NB4 (cell line): Measurements from ENCODE around the gene ATP11A.

Experiments
- TF ChIP-seq, protein P1 (sequence below): IDR thresholded peaks from one replicate; pipeline ENCODE4 v1.5.1; 2012; ENCODE audit warnings: low read depth, low read length
- TF ChIP-seq, protein P2 (sequence below): IDR thresholded peaks from 2 replicates; pipeline ENCODE4 v1.6.1; 2011; ENCODE audit warnings: low read depth, low read length

DNA sequence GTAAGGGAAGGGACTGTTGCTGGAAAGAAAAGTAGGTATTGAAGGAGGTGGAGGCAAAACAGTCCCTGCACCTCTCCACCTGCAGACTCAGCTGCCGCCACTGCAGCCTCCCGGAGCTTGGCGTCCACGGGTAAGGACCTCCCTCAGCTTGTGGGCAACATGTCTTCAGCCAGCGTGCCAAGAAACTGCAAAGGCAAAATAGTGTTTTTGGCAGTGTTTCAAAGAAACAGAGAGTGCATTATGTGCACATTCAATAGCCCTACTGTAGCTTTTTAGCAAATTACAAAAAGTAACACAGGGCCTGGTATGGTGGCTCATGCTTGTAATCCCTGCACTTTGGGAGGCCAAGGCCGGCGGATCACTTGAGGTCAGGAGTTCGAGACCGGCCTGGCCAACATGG, 57.4 kb downstream of the ATP11A start:
- TF ChIP-seq, protein P1, sequence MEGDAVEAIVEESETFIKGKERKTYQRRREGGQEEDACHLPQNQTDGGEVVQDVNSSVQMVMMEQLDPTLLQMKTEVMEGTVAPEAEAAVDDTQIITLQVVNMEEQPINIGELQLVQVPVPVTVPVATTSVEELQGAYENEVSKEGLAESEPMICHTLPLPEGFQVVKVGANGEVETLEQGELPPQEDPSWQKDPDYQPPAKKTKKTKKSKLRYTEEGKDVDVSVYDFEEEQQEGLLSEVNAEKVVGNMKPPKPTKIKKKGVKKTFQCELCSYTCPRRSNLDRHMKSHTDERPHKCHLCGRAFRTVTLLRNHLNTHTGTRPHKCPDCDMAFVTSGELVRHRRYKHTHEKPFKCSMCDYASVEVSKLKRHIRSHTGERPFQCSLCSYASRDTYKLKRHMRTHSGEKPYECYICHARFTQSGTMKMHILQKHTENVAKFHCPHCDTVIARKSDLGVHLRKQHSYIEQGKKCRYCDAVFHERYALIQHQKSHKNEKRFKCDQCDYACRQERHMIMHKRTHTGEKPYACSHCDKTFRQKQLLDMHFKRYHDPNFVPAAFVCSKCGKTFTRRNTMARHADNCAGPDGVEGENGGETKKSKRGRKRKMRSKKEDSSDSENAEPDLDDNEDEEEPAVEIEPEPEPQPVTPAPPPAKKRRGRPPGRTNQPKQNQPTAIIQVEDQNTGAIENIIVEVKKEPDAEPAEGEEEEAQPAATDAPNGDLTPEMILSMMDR, result no peak
- TF ChIP-seq, protein P2, sequence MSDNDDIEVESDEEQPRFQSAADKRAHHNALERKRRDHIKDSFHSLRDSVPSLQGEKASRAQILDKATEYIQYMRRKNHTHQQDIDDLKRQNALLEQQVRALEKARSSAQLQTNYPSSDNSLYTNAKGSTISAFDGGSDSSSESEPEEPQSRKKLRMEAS, result no peak
